Retinal pigment epithelial cell (primary cell): ENCODE results near the gene ACSS1.
A peak's percentile ranks its signal among the peaks of the same experiment; 100 is the strongest.

Experiments used
- DNase-seq: peaks from one replicate; pipeline ENCODE4 v3.0.0-alpha.2; 2010; ENCODE audit warnings: low read depth
- H3K4me3 ChIP-seq: 2 replicates; pipeline ENCODE4 v1.5.1; 2011; ENCODE audit warnings: mild to moderate bottlenecking, low read length, control low read depth, moderate library complexity
- TF ChIP-seq, protein P1 (sequence below): conservative IDR thresholded peaks from 2 replicates; pipeline ENCODE4 v1.5.1; 2011; ENCODE audit warnings: low read depth, low read length, control low read depth, inconsistent platforms

Gene ACSS1

DNA sequence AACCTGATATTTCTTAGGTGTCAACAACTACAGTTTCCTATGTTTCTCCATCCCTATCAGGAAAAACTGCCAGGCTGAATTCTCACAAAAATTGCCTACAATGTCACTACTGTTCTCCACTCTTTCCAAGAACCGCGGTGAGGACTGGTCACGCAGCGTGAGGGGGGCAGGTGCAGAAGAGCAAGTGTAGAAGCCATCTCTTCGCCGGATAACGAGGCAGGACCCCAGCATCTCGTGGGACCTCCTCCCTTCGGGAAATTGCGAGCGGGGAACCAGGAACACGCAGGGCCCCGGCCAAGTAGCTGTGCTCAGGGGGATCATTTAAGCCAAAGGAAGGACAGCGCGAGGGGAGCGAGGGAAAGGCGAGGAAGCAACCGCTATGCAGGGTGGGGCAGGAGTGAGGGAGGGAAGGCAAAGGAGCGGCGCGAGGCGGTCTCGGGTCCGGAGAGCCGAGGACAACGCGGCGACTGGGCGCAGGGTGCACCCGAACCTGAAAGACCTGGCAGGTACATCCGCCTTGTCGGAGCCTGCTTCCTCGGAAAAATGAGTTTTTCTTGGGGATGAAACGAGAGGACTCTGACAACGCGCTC, 65.9 kb downstream of the ACSS1 start:
- TF ChIP-seq, protein P1, sequence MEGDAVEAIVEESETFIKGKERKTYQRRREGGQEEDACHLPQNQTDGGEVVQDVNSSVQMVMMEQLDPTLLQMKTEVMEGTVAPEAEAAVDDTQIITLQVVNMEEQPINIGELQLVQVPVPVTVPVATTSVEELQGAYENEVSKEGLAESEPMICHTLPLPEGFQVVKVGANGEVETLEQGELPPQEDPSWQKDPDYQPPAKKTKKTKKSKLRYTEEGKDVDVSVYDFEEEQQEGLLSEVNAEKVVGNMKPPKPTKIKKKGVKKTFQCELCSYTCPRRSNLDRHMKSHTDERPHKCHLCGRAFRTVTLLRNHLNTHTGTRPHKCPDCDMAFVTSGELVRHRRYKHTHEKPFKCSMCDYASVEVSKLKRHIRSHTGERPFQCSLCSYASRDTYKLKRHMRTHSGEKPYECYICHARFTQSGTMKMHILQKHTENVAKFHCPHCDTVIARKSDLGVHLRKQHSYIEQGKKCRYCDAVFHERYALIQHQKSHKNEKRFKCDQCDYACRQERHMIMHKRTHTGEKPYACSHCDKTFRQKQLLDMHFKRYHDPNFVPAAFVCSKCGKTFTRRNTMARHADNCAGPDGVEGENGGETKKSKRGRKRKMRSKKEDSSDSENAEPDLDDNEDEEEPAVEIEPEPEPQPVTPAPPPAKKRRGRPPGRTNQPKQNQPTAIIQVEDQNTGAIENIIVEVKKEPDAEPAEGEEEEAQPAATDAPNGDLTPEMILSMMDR, result no peak
- no peak for DNase-seq
- H3K4me3 ChIP-seq, result peak overlapping the region; percentile 88

DNA sequence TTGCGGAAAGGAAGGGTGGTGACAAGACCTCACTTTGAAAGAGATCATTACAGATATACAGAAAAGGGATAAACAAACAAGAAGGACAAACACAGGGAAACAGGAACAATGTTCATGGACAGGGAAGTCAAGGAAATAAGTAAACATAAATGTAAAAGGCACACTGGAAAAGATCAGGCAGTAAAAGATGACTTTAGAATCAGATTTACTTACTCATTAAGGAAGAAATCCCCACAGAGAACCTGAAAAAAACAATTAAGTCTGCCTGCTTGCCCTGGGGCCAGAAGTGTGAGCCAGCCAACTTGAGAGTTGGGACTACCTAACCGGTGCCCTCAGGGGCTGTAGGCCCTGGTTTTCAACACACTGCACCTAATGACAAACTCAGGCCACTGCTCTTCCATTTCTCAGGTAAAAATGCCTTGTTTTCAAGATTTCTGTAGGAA, 67.1 kb downstream of the ACSS1 start:
- TF ChIP-seq, protein P1, result no peak
- no peak overlapping the region for H3K4me3 ChIP-seq
- DNase-seq, result no peak

DNA sequence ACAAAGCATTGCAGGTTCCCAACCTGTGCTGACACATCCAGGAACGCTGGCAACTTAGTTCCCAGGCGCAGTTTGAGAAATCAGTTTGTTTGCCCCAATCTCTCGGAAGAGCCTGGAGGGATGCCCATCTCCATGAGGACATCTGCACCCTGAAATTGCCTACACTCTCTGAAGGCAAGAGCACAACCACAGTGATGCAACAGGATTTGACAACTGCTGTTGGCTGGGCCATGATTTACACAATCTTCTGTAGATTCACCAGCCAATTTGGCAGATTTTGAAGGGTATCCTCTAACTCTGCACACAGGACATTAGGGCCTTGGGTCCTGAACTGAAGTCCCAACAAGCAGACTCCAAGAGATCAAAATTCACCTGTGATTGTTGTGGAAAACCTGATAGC, 68.8 kb downstream of the ACSS1 start:
- no peak overlapping the region for H3K4me3 ChIP-seq
- TF ChIP-seq, protein P1, result no peak
- no peak for DNase-seq

DNA sequence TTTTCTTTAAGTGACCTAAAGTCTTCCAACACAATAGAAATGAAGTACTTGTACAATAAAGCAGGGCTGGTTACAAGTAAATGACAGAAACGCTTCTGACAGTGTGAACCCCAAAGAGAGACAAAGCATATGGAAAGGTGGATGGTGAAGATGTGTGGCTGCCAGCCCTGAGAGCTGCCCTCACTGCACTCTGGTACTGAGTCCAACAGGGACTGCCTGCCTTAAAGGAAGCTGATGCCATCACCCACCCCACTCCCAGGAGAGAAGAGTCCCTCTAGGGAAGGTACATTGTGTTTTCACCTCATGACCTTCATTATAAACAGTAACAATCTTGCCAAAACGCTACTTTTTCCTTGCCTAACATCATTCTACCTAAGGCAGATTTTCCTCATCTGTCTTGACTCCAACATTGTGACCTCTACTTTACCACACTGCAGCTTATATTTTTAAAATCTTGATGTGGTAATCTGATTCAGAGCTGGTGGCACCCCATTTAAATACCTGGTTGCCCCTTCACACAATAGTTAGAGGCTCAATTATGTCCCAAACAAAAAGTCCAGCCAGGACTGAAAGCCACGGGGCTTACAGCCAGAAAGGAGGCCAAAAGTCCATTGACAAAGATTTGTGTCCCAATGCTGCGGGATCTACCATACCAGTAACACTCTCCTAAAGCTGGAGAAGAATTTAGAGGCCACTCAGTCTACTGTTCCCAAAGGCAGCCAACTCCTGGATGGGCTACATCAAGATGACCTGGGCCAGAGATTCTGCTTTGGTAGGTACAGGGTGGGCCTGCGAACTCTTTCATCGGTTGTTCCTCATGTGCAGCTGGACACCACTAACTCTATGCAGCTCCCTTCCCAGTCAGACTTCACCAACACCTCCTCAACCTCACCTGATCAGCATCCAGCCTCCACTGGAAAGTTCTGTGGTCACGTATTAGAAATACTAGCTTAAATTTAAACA, 69.8 kb downstream of the ACSS1 start:
- no peak for DNase-seq
- H3K4me3 ChIP-seq, result no peak overlapping the region
- TF ChIP-seq, protein P1, result no peak

DNA sequence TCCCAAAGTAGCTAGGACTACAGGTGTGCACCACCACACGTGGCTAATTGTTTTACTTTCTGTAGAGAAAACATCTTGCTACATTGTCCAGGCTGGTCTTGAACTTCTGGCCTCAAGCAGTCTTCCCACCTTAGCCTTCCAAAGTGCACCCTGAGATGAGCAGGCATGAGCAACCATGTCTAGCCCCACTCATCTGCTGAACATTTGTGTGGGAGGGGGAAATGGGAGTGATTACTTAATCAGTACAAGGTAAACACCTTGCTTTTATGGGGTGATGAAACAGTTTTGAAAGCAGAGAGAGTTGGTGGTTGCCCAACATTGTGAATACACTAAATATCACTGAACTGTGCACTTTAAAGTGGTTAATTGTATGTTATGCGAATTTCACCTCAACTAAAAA, 70.7 kb downstream of the ACSS1 start:
- DNase-seq, result no peak
- H3K4me3 ChIP-seq, result no peak overlapping the region
- TF ChIP-seq, protein P1, result no peak

DNA sequence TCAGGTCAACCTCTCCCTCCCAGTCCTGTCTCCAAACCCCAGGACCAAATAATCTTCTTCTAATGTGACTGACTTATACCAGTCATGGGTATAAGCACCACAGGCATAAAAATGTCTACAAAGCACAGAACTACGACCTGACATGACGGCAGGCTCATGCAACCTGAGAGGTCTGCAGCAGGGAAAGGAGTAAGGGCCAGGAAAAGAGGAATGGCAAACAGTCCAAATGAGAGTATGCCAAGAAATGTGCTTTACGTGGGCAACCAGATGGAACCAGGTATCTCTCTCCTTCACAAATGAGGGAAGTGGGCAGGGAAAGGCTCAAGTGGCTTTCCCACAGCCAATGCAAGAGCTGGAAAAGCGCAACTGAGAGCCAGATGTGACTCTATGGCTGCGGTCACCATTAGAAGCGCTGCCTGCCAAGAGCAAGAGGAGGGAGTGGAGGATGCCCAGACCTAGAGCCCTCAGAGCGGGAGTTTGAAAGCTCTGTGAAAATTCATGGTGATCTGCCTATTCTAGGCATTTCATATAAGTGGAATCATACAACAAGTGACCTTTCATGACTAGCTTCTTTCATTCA, 71.4 kb downstream of the ACSS1 start:
- TF ChIP-seq, protein P1, result no peak

More for the DNA sequence above, 71.4 kb downstream of the ACSS1 start:
- no peak for DNase-seq
- no peak overlapping the region for H3K4me3 ChIP-seq
